Midbrain (tissue), 1 donor: ENCODE data around the gene PTK6.
"Not testable (repeated sequence)": the region's sequence is repeated elsewhere in the genome, so short reads cannot be mapped to it uniquely, and the experiment has no call there.

Source experiments
- DNase-seq: peaks from one replicate; lab custom pipeline; 2025; lab: John Stamatoyannopoulos, UW

PTK6 gene

DNA sequence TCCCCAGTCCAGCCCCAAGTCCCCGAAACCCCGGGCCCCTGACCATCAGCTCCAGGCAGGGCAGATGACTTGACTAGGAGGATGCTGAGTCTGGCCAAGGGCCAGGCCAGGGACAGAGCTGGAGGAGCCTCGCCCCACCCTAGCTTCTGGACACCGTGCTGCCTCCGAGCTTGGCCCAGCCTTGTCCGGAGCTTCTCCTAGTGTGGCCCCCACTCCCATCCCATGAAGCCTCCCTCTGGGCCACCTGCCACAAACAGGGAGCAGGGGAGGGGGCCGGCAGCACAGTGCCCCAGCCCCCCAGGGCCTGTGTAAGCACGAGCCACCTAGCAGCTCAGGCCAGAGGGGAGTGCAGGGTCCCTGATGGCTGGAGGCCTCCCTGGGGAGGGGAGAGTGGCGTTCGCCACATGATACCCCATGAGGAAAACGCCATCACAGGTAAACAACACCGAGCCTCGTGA is 43.6 kb downstream of the PTK6 start:
- DNase-seq, result no peak

DNA sequence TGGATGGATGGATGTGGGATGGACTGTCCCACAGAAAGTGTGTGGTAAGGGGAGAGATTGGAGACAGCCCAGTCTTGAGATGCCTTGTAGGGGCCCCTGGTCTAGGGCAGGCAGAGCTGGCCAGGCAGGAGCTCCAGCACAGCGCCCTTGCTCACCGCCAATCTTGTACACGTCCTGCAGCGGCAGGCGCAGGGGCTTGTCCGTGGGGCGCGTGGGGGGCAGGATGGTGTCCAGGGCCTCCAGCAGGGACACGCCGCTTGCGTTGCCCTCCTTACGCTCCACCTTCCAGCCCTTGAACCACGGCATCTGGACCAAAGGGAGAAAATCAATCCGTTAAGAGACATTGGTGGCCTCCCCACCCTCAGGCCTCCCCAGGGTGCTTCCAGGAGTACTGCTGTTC is 44.2 kb downstream of the PTK6 start:
- DNase-seq, result no peak

DNA sequence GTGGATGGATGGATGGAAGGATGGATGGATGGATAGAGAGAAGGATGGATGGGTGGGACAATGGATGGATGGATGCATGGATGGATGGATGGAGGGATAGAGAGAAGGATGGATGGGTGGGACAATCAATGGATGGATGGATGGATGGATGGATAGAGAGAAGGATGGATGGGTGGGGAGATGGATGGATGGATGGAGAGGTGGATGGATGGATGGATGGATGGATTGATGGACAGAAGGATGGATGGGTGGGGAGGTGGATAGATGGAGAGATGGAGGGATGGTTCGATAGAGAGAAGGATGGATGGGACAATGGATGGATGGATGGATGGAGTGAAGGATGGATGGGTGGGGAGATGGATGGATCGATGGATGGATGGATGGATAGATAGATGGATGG is 44.7 kb downstream of the PTK6 start:
- no peak for DNase-seq

DNA sequence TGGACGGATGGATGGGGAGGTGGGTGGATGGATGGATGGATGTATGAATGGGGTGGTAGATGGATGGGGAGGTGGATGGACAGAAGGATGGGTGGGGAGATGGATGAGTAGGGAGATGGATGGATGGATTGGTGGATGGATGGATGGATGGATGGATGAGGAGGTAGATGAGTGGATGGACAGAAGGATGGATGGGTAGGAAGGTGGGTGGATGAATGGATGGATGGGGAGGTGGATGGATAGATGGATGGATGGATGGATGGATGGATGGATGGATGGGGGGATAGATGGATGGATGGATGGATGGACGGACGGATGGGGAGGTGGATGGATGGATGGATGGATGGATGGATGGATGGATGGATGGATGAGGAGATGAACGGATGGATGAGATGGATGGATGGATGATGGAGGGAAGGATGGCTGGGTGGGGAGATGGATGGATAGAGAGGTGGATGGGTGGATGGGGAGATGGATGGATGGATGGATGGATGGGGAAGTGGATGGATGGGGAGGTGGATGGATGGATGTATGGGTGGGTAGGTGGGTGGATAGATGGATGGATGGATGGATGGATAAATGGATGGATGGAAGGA is 45.4 kb downstream of the PTK6 start:
- DNase-seq, result no peak

DNA sequence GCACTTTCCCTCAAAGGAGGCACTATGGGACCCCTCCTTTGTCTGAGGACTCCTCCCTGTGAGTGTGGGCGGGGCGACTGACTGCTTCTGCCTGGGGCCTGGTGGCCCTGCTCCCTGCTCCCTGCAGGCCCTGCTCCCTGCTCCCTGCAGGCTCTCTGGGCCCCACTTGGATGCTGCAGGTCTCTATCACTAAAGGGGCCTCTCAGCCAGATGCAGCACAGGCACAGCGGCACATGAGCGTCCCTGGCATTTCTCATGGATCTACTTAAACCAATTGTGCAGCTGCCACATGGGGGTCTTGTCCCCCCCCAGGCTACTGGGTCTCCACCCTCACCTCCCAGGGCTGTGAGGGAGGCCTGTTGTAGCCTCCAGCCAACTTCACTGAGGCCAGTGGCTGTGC is 46.1 kb downstream of the PTK6 start:
- no peak for DNase-seq

DNA sequence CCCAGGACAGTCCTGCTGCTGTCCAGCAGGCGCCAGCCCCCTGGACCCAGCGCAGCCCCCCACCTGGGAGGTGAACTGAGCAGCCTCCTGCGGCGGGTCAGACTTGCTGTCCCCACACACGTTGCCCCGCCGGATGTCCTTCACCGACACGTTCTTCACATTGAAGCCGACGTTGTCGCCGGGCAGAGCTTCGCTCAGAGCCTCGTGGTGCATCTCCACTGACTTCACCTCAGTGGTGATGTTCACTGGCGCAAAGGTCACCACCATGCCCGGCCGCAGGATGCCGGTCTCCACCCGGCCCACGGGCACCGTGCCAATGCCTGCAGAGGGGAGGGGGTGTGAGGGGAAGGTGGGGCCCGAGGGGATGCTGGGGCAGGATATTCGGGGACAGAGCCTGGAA is 46.8 kb downstream of the PTK6 start:
- no peak for DNase-seq

DNA sequence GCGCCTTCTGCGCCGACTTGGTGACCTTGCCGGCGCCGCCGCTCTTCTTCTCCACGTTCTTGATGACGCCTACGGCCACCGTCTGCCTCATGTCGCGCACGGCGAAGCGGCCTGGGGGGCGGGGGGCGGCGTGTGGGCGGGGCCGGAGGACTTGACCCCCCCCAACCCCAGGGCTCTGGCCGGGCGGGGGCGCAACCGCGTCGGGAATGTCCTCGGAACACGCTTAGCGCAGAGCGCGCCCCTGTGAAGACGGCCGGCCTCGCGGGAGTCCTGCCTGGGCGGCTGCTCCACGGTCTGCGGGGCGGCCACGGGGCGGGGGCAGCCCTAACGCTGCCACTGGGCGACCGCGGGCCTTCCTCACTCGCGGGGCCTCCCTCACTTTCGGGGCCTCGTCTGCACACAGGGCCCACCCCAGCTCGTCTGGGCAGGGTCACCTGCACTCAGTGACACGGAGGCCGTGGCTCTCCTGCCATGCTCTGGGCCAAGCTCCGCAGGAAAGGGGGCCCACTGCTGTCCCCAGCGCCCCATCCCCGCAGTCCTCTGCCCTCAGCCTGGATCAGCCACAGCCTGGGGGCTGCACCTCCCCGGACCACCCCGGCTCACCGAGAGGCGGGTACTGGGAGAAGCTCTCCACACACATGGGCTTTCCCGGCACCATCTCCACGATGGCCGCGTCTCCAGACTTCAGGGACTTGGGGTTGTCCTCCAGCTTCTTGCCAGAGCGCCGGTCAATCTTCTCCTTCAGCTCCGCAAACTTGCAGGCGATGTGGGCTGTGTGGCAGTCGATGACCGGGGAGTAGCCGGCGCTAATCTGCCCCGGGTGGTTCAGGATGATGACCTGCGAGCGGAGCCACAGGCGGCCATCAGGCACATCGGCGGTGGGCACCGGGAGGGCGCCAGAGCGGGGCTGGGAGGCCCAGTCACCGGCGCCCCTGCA is 48.6 kb downstream of the PTK6 start:
- no peak for DNase-seq

DNA sequence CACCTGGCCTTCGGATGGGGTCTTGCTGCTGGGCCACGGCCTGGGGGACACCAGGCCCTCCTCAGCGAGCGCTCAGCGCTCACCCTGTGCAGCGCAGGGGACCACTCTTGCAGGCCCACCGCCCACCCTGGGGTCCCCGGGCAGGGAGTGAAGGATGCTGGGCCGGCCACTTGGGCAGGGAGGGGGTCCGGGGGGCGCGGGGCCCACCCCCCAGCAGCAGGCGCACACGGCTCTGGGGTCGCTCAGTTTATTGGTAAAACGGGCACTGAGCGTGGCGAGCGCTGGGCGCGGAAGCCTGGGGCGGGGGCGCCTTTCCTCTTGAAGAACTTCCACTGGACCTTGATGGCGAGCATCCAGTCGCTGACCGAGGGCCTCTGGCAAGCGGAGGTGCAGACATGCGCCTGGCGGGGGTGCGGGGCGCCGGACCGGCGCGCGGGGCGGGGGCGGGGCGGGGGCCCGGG is 49.4 kb downstream of the PTK6 start:
- DNase-seq, result no peak

DNA sequence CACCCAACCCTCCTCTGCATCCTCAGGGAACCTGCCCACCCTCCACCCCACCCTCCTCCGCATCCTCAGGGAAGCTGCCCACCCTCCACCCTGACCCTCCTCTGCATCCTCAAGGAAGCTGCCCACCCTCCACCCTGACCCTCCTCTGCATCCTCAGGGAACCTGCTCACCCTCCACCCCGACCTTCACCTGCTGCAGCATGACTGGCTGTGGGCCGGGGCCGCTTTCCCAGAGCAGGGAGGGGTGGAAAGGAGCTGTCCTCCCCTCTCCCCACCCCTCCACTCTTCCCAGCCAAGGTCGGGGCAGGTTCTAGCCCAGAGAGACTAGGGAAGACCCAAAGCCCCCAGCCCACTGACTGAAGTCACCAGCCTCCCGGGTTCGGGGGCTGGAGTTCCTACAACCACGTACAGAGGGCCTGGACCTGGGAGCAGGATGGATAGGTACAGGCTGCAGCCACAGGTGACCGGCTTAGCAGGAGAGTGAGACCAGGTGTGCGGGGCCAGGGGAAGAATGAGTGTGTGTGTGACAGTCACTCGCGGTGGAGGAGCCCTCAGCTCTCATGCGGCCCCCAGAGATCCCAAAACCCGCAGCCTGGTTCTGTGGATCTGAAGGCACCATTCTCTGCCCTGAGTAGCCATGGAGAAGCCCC is 49.9 kb downstream of the PTK6 start:
- DNase-seq, result no peak

DNA sequence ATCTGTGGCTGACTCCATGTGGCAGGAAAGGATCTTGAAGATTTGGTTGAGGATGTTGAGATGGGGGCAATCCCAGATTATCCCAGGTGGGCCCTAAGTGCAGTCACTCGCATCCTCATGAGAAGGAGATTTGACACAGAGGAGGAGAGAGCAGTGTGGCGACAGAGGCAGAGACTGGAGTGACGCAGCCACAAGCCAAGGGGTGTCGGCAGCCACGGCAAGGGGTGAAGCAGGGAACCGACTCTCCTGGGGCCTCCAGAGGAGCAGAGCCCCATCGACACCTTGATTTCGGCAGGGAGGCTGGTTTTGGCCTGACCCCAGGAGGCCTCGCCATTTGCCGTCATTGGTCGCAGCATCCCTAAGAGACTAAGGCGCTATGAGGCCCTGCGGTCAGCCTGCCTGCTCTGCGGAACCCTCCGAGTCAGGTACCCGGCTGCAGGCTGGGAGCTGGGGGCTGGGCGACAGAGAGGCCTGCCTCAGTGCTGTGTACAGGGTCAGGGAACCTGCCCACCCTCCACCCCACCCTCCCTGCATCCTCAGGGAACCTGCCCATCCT is 50.8 kb downstream of the PTK6 start:
- DNase-seq, result no peak

DNA sequence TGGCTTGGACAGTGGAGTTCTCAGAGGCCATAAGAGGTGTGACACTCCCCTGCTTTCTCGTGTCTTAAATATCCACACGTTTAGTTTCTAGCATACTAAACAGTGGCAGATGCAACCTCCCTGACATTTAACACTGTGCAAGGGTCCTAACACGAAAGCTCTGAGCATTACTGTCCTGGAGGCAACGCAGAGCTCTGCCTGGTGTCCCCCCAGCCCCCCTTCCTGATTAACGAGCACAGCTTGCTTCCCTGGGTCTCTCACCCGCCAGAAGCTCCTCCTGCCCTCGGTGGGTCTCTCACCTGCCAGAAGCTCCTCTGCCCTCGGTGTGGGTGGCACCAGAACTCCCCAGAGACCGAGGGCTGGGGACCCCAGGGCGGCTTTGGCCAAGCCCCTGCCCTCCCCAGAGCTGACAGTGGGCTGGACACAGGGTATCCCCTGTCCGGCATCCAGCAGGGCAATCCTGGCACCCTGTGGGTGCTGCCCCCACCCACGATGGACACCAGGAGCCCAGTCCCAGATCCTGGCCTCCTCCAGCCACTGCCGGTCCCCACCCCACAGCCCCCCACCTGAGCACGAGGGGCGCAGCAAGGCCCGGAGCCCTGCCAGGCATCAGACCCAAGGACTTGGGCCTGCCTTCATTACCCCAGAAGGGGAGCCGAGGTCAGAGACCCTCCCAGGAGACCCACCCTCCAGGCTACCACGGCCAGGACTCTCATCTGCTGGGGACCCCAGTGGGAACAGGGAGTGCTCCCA is 52.3 kb downstream of the PTK6 start:
- DNase-seq, result no peak

DNA sequence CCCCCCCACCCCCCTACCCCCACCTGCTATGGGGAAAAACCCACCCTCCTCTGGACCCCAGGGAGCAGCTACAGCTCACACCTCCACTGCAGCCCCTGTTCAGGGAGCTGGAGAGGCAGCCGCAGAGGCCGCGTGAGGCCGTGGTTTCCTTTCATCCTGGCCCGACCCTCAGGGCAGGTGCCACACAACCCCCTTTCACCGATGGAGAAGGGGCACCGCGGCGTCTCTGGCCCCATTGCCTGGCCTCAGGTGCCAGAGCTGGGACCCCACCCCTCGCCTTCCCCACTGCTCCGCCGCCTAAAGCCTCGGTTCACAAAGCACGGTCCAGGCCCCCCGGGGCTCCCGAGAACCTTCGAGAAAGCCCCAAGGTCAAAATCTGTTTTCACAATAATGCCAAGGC is 52.9 kb downstream of the PTK6 start:
- DNase-seq, result no peak

DNA sequence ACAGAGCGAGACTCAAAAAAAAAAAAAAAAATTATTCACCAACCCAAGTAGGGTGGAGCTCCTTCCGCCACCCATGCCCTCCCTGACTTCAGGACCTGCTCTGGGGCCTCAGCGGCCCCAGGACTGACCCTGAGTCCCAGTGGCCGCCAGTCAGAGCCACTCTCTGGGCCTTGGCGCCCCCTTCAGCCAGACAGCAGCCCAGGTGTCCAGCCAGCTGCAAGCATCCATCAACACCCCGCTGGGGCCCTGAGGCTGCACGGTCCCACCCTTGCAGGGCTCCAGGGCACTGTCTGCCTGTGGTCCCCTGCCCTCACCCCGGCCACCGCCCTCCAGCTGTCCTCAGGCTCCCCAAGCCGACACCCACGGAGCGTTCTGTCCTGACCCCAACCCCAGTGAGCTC is 53.3 kb downstream of the PTK6 start:
- DNase-seq, result no peak

DNA sequence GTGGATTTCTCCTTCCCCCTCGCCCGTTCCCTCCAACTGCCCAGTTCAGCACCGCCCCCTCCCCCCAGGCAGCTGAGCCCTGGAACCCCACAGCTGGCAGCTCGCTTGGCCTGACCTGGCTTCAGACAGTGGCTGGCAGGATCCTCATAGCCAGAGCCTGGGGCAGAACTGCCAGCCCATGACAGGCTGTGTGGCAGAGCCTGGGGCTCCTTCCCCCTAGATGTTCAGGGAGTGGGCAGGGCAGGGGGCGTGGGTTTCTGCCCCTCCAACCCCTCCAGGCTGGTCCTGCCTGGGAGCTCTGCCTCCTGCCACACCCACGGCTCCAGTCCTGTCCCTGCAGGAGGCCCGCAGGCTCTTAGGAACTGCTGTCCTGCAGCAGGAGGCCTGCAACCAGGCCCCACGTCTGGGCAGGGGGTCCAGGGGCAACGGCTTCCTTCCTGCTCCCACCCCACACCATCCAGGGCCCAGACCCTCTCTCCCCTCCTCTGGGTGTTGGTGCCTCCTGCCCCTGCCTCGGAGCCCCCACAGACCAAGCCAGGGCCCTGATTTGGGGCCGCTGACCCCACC is 55.1 kb downstream of the PTK6 start:
- no peak for DNase-seq

DNA sequence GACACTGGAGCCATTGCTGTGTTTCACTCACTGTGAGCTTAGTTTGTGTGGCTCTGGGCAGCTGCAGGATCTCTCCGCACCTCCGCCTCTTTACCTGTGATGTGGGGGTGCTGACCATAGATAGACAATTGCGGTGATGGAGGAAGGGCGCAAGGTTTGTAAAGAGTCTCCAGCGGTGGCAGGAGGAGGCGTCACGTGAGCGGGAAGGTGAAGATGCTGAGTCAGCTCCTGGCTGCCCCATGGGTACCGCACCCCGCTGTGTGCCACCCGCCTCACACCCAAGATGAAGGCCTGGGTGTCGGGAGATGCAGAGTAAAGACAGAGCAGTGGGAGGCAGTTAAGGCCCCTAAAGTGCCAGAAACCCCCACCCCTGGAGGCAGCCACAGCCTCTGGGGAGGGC is 55.7 kb downstream of the PTK6 start:
- DNase-seq, result no peak

DNA sequence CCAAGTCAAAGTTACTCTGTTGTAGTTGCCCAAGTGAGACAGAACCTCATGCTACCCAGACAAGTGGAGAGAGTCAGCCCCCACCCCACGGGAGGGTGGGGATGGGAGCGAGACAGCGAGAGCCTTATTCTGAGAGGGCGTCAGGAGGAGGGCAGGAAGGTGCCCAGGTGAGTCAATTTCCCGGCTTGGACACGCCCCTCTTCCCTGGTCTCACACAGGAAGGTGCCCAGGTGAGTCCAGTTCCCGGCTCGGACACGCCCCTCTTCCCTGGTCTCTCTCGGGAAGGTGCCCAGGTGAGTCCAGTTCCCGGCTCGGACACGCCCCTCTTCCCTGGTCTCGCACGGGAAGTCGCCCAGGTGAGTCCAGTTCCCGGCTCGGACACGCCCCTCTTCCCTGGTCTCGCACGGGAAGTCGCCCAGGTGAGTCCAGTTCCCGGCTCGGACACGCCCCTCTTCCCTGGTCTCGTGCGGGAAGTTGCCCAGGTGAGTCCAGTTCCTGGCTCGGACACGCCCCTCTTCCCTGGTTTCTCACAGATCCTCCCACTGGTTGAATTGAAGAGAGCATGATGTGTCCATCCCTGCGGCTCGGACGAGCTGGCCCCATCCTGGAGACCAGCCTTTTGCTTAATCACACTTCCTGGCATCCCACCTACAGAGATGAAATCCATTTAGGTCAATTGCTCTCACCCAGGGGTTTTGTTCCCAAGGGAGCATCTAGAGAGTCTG is 57.3 kb downstream of the PTK6 start:
- DNase-seq, result not testable (repeated sequence)

DNA sequence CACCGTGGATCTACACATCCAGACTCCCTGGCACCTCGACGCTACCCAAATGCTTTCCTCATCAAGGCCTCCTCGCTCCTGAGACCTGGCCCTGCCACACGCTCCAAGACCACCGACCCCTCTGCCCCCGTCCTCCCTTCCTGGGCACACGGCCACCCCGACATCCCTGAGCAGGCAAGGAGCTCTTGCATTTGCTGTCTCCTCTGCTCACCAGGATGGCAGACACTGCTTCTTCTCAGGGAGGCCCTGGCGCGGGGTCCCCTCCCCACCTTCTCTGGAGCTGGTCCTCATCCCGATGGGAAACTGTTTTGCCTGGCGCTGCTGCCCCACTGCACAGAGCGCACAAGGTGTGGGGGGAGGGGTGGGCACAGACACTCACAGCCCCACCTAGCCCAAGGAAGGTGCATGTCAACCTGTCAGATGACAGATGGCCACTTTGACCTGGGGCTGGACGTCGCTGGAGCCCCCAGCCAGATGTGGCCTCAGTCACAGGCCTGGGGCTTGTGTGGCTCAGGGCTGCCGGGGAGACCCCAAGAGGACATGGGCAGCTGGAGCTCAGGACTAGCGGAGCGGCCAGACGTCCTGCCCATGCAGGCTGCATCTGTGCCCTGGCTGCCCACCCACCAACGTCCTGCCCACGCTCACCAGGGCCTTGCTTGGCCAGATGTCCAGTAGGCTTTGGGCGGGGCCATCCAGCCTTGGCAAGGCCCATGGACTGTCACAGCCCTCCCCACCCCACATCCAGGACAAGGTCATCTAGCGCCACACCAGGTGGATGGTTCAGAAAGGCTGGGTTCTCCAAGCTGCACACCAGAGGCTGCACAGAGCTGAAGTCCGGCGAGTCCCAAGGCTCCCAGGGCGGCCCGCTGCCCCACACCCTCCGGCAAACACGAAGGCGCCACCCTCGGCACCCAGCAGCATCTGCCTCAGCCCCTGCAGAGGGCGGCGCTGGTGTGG is 58.6 kb downstream of the PTK6 start:
- no peak for DNase-seq
